Gastroesophageal sphincter (tissue), 3 donors: ENCODE measurements around the gene KLK11.

ENCODE experiments used
- CTCF ChIP-seq, 4 experiments: fragments of 200-600 bp in 2 of 4; fragments of 450-650 bp in 2 of 4; sonication (generic) in 1 of 4; IDR thresholded peaks; one replicate each; pipeline ENCODE4 v1.5.1; 2017 to 2019; ENCODE audit warnings: antibody characterized with exemption in 4 of 4, mild to moderate bottlenecking in 2 of 4, moderate library complexity in 2 of 4
- EP300 ChIP-seq: sonication (generic); formaldehyde crosslinking; IDR thresholded peaks from one replicate; pipeline ENCODE4 v1.6.1; 2017; ENCODE audit warnings: antibody characterized with exemption, mild to moderate bottlenecking
- POLR2A ChIP-seq, 2 donors: fragments of 450-650 bp; IDR thresholded peaks; one replicate each; pipeline ENCODE4 v1.6.1; 2017; ENCODE audit warnings: antibody characterized with exemption in 2 of 2, mild to moderate bottlenecking in 2 of 2, moderate library complexity in 1 of 2
- POLR2AphosphoS5 ChIP-seq: sonication (generic); formaldehyde crosslinking; IDR thresholded peaks from one replicate; pipeline ENCODE4 v1.6.1; 2017; ENCODE audit warnings: antibody characterized with exemption

GRCh38 chr19:50980208-50980607 lies 46.2 kb downstream of the KLK11 start:
- TF ChIP-seq CTCF (IDR thresholded peaks at IDR 0.05) (no peak), POLR2AphosphoS5 (no peak), EP300 (no peak), POLR2A (IDR thresholded peaks at IDR 0.05) (no peak)
